SK-MEL-5 (cell line): Measurements from ENCODE around the gene SPRN. TPM values are rescaled to one million over a fixed set of nuclear protein-coding genes. Genes with fewer than 3 reads are reported as not detected.
A peak's percentile ranks its signal among the peaks of the same experiment; 100 is the strongest.

Experiments used
- DNase-seq: peaks from one replicate; pipeline ENCODE4 v3.0.0-alpha.2; 2016; ENCODE audit warnings: low read depth, low spot score
- in situ Hi-C: cut with HindIII; loops from 2 replicates; pipeline ENCODE4 v1.10.0; 2016; ENCODE audit warnings: low sequenced_read_pairs, high pct_unique_total_duplicates, low pct_unique_long_range_greater_than_20kb
- total RNA-seq: library from RNA; depleted of rRNA; stranded (reverse); fragments of >200 nt; shearing (Covaris generic); gene quantifications from 2 replicates; pipeline ENCODE4 v1.2.3, GENCODE V29; 2014

SPRN gene
- total RNA-seq, 1 experiment from 2014 or later = not detected

GRCh38 chr10:133458710-133459453, 34.5 kb upstream of the SPRN start:
- in situ Hi-C loops = no loop called here
- DNase-seq = no peak

DNA sequence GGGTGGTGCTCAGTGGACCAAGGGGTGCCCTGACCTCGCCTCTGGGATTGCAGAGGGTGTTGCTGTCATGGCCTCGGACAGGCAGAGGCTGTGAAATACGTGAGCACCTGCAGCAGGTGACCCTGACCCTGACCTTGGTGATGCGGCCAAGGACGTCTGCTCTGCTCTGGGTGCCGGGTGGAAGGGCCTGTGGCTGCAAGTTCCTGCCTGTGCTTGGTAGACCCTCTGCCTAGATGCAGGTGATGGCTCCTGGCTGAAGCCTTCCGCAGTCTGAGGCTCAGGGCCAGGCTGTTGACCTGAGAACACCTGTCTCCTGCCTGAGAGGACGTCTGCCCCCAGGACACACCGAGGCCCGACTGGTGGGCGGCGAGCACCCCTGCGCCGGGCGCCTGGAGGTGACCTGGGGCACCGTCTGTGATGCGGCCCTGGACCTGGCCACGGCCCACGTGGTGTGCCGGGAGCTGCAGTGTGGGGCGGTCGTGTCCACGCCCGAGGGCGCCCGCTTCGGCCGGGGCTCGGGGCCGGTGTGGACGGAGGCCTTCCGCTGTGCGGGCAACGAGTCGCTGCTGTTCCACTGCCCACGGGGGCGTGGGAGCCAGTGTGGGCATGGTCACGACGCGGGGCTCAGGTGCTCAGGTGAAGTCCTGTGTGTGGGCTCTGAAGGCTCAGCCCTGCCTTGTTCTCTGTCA, 33.7 kb upstream of the SPRN start:
- in situ Hi-C loops = no loop called here
- DNase-seq = no peak

GRCh38 chr10:133457100-133457841, 32.8 kb upstream of the SPRN start:
- in situ Hi-C loops = no loop called here
- no peak for DNase-seq

GRCh38 chr10:133456041-133456951, 31.9 kb upstream of the SPRN start:
- no peak for DNase-seq
- in situ Hi-C loops = no loop called here

DNA sequence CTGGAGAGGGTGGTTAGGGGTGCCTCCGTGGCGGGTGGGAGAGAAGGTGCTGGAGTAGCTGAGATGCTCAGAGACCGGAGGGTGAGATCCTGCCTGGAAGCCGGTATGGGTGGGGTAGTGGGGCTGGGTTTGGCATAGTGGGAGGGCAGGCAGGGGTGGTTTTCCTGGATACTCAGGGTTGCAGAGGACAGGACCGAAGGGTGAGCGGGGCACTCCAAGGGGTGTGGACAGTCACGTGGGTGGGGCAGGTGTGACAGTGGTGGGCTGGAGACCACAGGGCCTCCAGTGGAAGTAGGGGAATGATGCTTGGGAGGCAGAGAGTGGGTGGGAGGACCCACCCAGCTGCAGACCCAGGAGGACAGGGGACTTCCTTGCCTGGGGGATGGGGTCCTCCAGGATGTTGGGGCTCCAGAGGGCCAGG, 31.2 kb upstream of the SPRN start:
- in situ Hi-C loops = no loop called here
- no peak for DNase-seq

GRCh38 chr10:133455196-133455595, 30.8 kb upstream of the SPRN start:
- in situ Hi-C loops = no loop called here
- no peak for DNase-seq

DNA sequence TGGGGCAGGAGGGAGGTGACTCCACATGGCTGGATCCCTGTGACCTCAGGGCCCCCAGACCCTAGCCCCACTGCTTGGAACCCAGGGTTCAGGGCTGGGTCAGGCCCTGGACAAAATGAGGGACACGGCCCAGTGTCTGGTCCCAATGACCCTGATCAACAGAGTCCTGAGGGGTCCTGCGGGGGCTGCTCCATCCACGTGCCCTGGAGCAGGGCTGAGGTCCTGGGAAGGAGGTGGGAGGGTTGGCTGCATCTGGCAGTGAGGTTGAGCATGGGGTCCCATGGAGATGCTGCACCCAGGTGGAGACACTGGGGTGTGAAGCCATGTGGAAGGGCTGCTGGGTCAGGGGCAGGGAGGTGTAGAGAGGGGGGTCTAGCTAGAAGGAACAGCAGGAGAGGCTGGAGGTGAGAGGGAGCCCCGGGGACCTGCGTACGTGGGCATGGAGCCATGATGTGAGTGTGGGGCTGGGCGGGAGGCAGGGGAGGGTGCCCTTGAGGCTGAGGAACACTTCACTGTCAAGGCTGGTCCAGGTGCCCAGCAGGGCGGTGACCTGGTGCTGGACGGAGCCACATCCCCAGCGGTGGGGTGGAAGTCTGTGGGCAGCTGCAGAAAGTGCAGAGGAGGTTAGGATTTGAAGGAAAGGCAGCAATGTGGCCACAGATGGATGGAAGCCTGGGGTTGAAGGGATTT, 29.9 kb upstream of the SPRN start:
- in situ Hi-C loops = no loop called here
- DNase-seq = no peak

DNA sequence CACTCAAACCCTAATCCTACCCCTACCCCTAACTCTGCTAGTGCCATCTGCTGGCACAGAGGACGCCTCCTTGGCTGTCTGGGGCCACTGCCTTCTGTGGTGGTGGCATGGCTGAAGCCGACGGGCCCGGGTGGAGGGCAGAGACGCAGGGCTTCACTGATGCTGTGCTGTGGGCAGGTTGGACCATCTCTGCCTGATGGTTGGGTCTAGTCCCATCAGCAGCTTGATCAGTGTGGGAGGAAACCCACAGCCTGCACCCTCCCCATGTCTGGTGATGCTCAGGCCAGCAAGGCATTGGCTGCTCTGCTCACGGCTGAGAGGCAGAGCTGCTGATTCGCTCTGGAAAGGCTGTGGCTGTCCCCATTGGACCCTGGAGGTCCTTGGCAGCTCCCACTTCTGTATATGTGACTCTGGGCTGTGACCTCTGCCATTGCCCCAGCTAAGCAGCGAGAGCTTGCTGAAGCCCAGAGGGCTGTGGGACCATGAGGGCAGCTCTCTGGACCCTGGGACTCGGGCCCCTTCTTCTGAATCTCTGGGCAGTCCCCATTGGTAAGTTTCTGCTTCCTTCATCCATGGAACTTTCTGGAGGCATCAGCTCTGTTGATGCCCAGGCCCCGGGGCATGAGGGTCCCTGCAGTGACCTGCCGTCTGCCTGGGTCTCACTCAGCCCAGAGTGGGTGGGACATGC, 29.2 kb upstream of the SPRN start, which contains the start of gene SCART1:
SCART1 (plus strand) TSS at position 430 of the 688 bp plus-strand sequence; CDS start at position 483, 53 bp downstream.
- in situ Hi-C loops = no loop called here
- no peak for DNase-seq

GRCh38 chr10:133452453-133452852, 28.0 kb upstream of the SPRN start:
- in situ Hi-C loops = no loop called here
- peak; percentile 13 for DNase-seq

- DNase-seq = no peak
- in situ Hi-C loops = no loop called here
Observed at GRCh38 chr10:133451346-133451745, 26.9 kb upstream of the SPRN start.

DNA sequence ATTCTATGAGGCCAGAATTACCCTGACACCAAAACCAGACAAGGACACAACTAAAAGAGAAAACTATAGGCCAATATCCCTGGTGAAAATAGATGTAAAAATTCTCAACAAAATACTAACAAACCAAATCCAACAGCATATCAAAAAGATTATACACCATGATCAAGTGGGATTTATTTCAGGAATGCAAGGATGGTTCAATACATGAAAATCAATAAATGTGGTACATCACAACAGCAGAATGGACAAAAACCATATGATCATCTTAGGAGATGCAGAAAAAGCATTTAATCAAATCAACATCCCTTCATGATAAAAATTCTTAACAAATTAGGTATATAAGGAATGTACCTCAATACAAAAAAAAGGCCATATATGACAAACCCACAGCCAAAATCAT, 23.7 kb upstream of the SPRN start:
- in situ Hi-C loops = no loop called here
- DNase-seq = no peak

DNA sequence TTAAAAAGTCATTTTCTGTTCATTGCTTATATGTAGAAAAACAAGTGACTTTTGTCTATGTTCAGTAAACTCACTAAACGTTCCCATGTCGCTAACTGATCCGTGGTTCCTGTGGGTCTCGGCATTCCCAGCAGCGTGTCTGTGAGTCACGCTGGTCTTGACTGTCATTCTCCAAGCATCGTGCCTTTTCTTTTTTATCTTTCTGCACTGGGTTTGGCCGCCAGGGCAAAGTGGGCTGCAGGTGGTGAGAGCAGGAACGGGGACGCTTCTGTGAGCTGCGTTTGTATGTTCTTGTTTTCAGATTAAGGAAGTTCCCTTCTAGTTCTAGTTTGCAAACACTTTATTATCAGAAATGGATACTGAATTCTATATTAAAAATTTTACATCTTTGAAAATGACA, 22.6 kb upstream of the SPRN start:
- in situ Hi-C loops = no loop called here

GRCh38 chr10:133445751-133446708, 21.6 kb upstream of the SPRN start:
- in situ Hi-C loops = no loop called here
- DNase-seq = no peak

More for the DNA sequence above, 22.6 kb upstream of the SPRN start:
- no peak for DNase-seq

DNA sequence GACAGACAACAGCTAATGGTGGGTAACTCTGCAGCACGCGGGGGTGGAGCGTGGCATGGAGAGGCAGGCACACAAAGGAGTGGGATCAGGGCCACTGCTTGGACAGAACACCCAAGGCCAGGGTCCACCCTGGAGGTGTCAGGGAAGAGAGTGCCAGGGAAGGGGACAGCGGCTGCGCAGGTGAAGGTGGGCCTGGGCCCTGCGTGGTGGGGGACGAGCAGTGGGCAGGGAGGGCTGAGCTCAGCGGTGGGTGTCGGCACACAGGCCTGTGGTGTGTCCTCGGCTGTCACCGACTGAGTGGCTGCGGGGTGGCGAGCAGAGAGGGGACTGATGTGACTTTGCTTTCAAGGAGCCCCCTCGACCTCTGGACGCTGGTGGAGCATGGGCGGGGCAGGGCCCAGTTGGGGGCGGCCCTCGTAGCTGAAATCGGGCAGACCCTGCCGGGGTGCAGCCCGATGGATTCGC, 20.9 kb upstream of the SPRN start:
- DNase-seq = no peak
- in situ Hi-C loops = no loop called here
